SK-N-SH (cell line): Measurements from ENCODE around the gene ITGA5. TPM values are rescaled to one million over a fixed set of nuclear protein-coding genes. Genes with fewer than 3 reads are reported as not detected.
A peak's percentile ranks its signal among the peaks of the same experiment; 100 is the strongest.

ENCODE experiments used
- CTCF ChIA-PET: fragments of 300-600, 350-600 bp; formaldehyde crosslinking; extraction: SDS; loops from one replicate; lab custom pipeline; 2021; lab: Yijun Ruan, JAX
- POLR2A ChIA-PET: fragments of 350-600 bp; sonication (Branson Sonifier 250); formaldehyde crosslinking; extraction: SDS; loops from one replicate; lab custom pipeline; 2020; ENCODE audit warnings: antibody characterized with exemption, inconsistent platforms; lab: Yijun Ruan, JAX
- DNase-seq: peaks from one replicate; pipeline ENCODE4 v3.0.0; 2012
- H2AFZ ChIP-seq: fragments of 200-600 bp; sonication (generic); 2 replicates; pipeline ENCODE4 v1.8.1; 2016; ENCODE audit warnings: antibody characterized with exemption, mild to moderate bottlenecking, low read depth
- H3F3A ChIP-seq: fragments of 200-600 bp; sonication (generic); replicated peaks from 2 replicates; pipeline ENCODE3; 2016; ENCODE audit warnings: antibody characterized with exemption, mild to moderate bottlenecking; ENCODE audit not compliant: insufficient read depth
- H3K27ac ChIP-seq, 2 experiments: fragments of 200-500 bp in 1 of 2; fragments of 200-600 bp in 1 of 2; sonication (Bioruptor generic) in 1 of 2; sonication (generic), shearing (Covaris generic) in 1 of 2; 2 replicates each; pipeline versions ENCODE4 v1.5.1 to v1.6.1; 2014 to 2016; ENCODE audit warnings: low read depth in 2 of 2, inconsistent platforms in 1 of 2, low read length in 1 of 2, mild to moderate bottlenecking in 1 of 2, mixed read lengths in 1 of 2
- H3K27me3 ChIP-seq: fragments of 200-600 bp; sonication (generic), shearing (Covaris generic); 2 replicates; pipeline ENCODE4 v1.6.1; 2016; ENCODE audit warnings: mixed run types; ENCODE audit not compliant: insufficient read depth
- H3K36me3 ChIP-seq, 2 experiments: fragments of 200-500 bp in 1 of 2; fragments of 200-600 bp in 1 of 2; sonication (Bioruptor generic) in 1 of 2; sonication (generic) in 1 of 2; replicated peaks in 1 of 2; 2 replicates each; pipeline versions ENCODE3 to v1.5.1; 2014 to 2016; ENCODE audit warnings: low read length in 1 of 2, mild to moderate bottlenecking in 1 of 2; ENCODE audit not compliant: insufficient read depth in 2 of 2, control insufficient read depth in 1 of 2
- H3K4me1 ChIP-seq, 2 experiments: fragments of 200-500 bp in 1 of 2; fragments of 200-600 bp in 1 of 2; sonication (Bioruptor generic) in 1 of 2; sonication (generic), shearing (Covaris generic) in 1 of 2; 2 replicates each; pipeline versions ENCODE4 v1.5.1 to v1.6.1; 2014 to 2016; ENCODE audit warnings: low read depth in 1 of 2, low read length in 1 of 2, mixed run types in 1 of 2; ENCODE audit not compliant: insufficient read depth in 2 of 2, control insufficient read depth in 1 of 2
- H3K4me2 ChIP-seq: fragments of 200-600 bp; sonication (generic), shearing (Covaris generic); 2 replicates; pipeline ENCODE4 v1.6.1; 2017; ENCODE audit warnings: mixed run types
- H3K4me3 ChIP-seq, 2 experiments: fragments of 200-500 bp in 1 of 2; fragments of 200-600 bp in 1 of 2; sonication (Bioruptor generic) in 1 of 2; sonication (generic), shearing (Covaris generic) in 1 of 2; 2 replicates each; pipeline versions ENCODE4 v1.5.1 to v1.8.1; 2014 to 2016; ENCODE audit warnings: low read depth in 2 of 2, inconsistent platforms in 1 of 2, low read length in 1 of 2, mild to moderate bottlenecking in 1 of 2, mixed read lengths in 1 of 2, moderate library complexity in 1 of 2
- H3K79me2 ChIP-seq: fragments of 200-600 bp; sonication (generic); 2 replicates; pipeline ENCODE4 v1.8.1; 2017; ENCODE audit warnings: mild to moderate bottlenecking; ENCODE audit not compliant: insufficient read depth
- H3K9ac ChIP-seq: fragments of 200-600 bp; sonication (generic); 2 replicates; pipeline ENCODE4 v1.6.1; 2017; ENCODE audit warnings: mixed run types
- H3K9me2 ChIP-seq: fragments of 200-600 bp; sonication (generic); 2 replicates; pipeline ENCODE4 v1.6.1; 2017; ENCODE audit warnings: mixed run types
- H3K9me3 ChIP-seq: fragments of 200-600 bp; sonication (generic); 2 replicates; pipeline ENCODE4 v1.6.1; 2017; ENCODE audit warnings: mixed run types, mild to moderate bottlenecking, moderate library complexity
- H4K20me1 ChIP-seq: fragments of 200-600 bp; sonication (generic); 2 replicates; pipeline ENCODE4 v1.6.1; 2017; ENCODE audit warnings: mild to moderate bottlenecking, mixed run types; ENCODE audit not compliant: insufficient read depth
- CHD2 ChIP-seq: fragments of 150-350 bp; IDR thresholded peaks from 2 replicates; pipeline ENCODE4 v1.6.1; 2018; ENCODE audit warnings: low read length; ENCODE audit not compliant: partially characterized antibody
- FOXJ3 ChIP-seq: sonication (generic); formaldehyde crosslinking; IDR thresholded peaks from 2 replicates; pipeline ENCODE4 v1.5.1; 2020; ENCODE audit warnings: mild to moderate bottlenecking, missing genetic modification reagents
- FOXM1 ChIP-seq: IDR thresholded peaks from 2 replicates; pipeline ENCODE4 v1.4.0; 2012; ENCODE audit warnings: low read depth, mild to moderate bottlenecking
- GABPA ChIP-seq: IDR thresholded peaks from 2 replicates; pipeline ENCODE4 v1.4.0; 2012; ENCODE audit warnings: low read depth, mild to moderate bottlenecking
- NFIC ChIP-seq: IDR thresholded peaks from 2 replicates; pipeline ENCODE4 v1.4.0; 2012; ENCODE audit warnings: borderline replicate concordance
- RCOR1 ChIP-seq: fragments of 150-350 bp; IDR thresholded peaks from 2 replicates; pipeline ENCODE4 v1.6.1; 2017; ENCODE audit warnings: antibody characterized with exemption, low read length
- RXRA ChIP-seq: IDR thresholded peaks from 2 replicates; pipeline ENCODE4 v1.4.0; 2012; ENCODE audit warnings: low read depth, mild to moderate bottlenecking, borderline replicate concordance
- SMC3 ChIP-seq: IDR thresholded peaks from 2 replicates; pipeline ENCODE4 v1.6.1; 2012; ENCODE audit warnings: low read depth, low read length, improper control_type of control experiment
- TEAD4 ChIP-seq: IDR thresholded peaks from 2 replicates; pipeline ENCODE4 v1.4.0; 2012; ENCODE audit warnings: mild to moderate bottlenecking, borderline replicate concordance; ENCODE audit not compliant: insufficient read depth
- YY1 ChIP-seq: IDR thresholded peaks from 2 replicates; pipeline ENCODE4 v1.4.0; 2012; ENCODE audit warnings: low read depth, mild to moderate bottlenecking
- WGBS: methylation state at CpG from one replicate; pipeline ENCODE4 v1.1.6; 2017; ENCODE audit warnings: low lambda C conversion rate; 5-methylcytosine and 5-hydroxymethylcytosine counted together
- polyA plus RNA-seq, 3 experiments: library from polyadenylated mRNA; depleted of rRNA; stranded (reverse); fragments of >200 nt; gene quantifications; 2 replicates each; pipeline ENCODE4 v1.2.3, GENCODE V29; 2012
- TF ChIP-seq, protein P1 (sequence below): IDR thresholded peaks from 2 replicates; pipeline ENCODE4; 2012
- TF ChIP-seq, protein P2 (sequence below): fragments of 200-600 bp; sonication (generic); IDR thresholded peaks from 2 replicates; pipeline ENCODE4 v1.6.1; 2017; ENCODE audit warnings: antibody characterized with exemption, mild to moderate bottlenecking, moderate library complexity
- TF ChIP-seq, protein P3 (sequence below): IDR thresholded peaks from 2 replicates; pipeline ENCODE4 v1.4.0; 2012; ENCODE audit warnings: low read depth, borderline replicate concordance
- TF ChIP-seq, protein P4 (sequence below): fragments of 150-350 bp; IDR thresholded peaks from 2 replicates; pipeline ENCODE4 v1.6.1; 2016; ENCODE audit warnings: mild to moderate bottlenecking, low read depth, low read length
- TF ChIP-seq, protein P5 (sequence below): IDR thresholded peaks from 2 replicates; pipeline ENCODE4 v1.6.1; 2012; ENCODE audit warnings: mild to moderate bottlenecking, low read depth, low read length, moderate library complexity

The ITGA5 gene
- polyA plus RNA-seq, 1 of the 3 experiments (the other 2 are of a cell fraction): 52.5 TPM

DNA sequence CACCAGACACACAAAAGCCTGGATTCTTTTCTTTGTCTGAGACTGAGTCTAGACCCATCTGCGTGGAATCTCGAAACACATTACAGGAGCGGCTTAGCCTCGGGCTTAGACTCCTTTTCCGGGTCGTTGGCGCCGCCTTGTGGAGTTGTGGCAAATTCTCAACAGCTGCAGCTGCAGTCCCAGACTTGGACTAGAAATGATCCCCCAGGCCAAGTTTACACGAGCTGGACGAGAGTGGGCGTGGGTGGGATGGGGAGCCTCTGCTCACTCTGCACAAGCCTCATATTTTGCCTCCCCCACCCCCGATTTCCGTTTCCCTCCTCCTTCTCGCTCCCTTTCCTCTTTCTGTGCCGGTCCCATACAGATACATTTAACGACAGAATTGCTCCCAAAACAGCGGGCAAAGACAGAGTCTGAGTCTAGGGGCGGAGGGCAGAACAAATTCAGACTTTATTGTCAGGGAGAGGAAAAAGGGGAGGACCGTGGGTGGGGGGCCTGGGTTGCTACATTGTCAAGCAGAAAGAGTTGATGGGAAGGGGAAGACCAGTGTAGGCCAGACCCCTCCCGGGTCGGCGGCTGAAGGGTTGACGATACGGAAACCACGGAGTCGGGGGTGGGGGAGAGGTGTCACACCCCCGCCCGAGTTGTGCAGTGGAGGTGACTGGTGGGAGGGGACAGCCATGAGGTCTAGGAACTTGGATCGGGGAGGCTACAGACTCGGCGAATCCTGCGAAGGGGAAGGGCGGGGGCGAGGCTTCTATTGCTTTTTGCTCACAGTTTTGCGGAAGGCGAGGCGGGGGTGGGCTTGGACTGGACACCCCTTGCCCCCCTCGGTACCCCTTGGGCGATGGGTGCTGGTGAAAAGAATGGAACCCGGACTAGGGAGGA, 50.1 kb downstream of the ITGA5 start (continued):
- TF ChIP-seq, protein P1, sequence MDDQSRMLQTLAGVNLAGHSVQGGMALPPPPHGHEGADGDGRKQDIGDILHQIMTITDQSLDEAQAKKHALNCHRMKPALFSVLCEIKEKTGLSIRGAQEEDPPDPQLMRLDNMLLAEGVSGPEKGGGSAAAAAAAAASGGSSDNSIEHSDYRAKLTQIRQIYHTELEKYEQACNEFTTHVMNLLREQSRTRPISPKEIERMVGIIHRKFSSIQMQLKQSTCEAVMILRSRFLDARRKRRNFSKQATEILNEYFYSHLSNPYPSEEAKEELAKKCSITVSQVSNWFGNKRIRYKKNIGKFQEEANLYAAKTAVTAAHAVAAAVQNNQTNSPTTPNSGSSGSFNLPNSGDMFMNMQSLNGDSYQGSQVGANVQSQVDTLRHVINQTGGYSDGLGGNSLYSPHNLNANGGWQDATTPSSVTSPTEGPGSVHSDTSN: no peak

DNA sequence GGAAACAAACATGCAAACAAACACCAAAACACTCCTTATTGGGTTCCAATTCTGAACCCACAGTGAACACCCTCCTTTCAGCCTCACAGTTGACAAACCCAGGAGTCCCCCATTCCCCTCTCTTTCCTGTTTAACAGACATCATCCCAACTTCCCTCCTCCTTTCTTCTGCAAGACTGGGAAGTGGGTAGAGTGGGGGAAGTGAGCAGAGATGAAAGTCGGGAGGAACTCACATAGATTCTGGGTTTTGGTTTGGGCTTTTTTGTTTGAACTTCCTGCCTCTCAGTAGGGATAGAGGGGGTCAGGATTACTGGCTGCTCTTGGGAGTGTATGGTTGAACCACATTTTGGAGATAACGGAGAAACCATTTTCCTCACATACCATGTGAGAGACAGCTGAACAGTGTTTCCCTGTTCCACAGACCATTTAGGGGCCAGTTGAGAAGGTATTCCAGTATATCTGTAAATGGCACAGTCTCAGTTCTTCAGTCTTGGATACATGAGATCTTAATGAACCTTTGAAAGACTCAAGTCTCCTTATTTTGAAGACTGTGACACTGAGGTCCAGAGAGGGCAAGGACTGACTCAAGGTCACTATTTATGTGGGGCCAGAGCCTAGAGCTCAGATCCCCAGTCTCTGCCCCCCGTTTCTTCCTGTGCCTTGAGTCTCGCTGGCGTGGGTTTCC, 50.9 kb downstream of the ITGA5 start:
- Histone ChIP-seq H3K4me2 (0 out of 2 replicates have a peak overlapping the region, but pooled peaks have one; percentile 35), H3K4me3 (no peak overlapping the region), H3K9me3 (no peaks in the 10 kb centered on the region), H3K36me3 (no peaks in the 10 kb centered on the region), H3K27ac (no peak overlapping the region), H3K27me3 (no peaks in the 10 kb centered on the region), H3K79me2 (no peaks in the 10 kb centered on the region), H3F3A (peaks cover 5% of the 10 kb centered on the region), H3K4me1 (peaks cover 11 to 26% of the 10 kb centered on the region in 2 experiments; a peak in 2 of 4 replicates), H3K9me2 (no peaks in the 10 kb centered on the region), H4K20me1 (no peaks in the 10 kb centered on the region), H3K9ac (no peak overlapping the region), H2AFZ (peak overlapping the region; percentile 76; the same call in 1 of the 2 replicates)
- no peak for DNase-seq
- POLR2A ChIA-PET: interaction anchor here (1.1 to 1.5 kb wide), 2 partner anchors 11 to 15 kb away, joined by 3 read pairs; no protein-coding TSS in a partner anchor
- WGBS: 35% methylated on average over 5 of the region's 5 CpGs
- TF ChIP-seq, protein P2, sequence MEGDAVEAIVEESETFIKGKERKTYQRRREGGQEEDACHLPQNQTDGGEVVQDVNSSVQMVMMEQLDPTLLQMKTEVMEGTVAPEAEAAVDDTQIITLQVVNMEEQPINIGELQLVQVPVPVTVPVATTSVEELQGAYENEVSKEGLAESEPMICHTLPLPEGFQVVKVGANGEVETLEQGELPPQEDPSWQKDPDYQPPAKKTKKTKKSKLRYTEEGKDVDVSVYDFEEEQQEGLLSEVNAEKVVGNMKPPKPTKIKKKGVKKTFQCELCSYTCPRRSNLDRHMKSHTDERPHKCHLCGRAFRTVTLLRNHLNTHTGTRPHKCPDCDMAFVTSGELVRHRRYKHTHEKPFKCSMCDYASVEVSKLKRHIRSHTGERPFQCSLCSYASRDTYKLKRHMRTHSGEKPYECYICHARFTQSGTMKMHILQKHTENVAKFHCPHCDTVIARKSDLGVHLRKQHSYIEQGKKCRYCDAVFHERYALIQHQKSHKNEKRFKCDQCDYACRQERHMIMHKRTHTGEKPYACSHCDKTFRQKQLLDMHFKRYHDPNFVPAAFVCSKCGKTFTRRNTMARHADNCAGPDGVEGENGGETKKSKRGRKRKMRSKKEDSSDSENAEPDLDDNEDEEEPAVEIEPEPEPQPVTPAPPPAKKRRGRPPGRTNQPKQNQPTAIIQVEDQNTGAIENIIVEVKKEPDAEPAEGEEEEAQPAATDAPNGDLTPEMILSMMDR: no peak
- TF ChIP-seq SMC3 (no peak), CHD2 (no peak), YY1 (no peak), RCOR1 (no peak), FOXM1 (no peak), RXRA (no peak), GABPA (no peak), NFIC (no peak), FOXJ3 (CRISPR knock-in tag) (no peak), TEAD4 (no peak)
- TF ChIP-seq, protein P3, sequence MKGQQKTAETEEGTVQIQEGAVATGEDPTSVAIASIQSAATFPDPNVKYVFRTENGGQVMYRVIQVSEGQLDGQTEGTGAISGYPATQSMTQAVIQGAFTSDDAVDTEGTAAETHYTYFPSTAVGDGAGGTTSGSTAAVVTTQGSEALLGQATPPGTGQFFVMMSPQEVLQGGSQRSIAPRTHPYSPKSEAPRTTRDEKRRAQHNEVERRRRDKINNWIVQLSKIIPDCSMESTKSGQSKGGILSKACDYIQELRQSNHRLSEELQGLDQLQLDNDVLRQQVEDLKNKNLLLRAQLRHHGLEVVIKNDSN: no peak
- TF ChIP-seq, protein P4, sequence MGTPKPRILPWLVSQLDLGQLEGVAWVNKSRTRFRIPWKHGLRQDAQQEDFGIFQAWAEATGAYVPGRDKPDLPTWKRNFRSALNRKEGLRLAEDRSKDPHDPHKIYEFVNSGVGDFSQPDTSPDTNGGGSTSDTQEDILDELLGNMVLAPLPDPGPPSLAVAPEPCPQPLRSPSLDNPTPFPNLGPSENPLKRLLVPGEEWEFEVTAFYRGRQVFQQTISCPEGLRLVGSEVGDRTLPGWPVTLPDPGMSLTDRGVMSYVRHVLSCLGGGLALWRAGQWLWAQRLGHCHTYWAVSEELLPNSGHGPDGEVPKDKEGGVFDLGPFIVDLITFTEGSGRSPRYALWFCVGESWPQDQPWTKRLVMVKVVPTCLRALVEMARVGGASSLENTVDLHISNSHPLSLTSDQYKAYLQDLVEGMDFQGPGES: no peak
- TF ChIP-seq, protein P5, sequence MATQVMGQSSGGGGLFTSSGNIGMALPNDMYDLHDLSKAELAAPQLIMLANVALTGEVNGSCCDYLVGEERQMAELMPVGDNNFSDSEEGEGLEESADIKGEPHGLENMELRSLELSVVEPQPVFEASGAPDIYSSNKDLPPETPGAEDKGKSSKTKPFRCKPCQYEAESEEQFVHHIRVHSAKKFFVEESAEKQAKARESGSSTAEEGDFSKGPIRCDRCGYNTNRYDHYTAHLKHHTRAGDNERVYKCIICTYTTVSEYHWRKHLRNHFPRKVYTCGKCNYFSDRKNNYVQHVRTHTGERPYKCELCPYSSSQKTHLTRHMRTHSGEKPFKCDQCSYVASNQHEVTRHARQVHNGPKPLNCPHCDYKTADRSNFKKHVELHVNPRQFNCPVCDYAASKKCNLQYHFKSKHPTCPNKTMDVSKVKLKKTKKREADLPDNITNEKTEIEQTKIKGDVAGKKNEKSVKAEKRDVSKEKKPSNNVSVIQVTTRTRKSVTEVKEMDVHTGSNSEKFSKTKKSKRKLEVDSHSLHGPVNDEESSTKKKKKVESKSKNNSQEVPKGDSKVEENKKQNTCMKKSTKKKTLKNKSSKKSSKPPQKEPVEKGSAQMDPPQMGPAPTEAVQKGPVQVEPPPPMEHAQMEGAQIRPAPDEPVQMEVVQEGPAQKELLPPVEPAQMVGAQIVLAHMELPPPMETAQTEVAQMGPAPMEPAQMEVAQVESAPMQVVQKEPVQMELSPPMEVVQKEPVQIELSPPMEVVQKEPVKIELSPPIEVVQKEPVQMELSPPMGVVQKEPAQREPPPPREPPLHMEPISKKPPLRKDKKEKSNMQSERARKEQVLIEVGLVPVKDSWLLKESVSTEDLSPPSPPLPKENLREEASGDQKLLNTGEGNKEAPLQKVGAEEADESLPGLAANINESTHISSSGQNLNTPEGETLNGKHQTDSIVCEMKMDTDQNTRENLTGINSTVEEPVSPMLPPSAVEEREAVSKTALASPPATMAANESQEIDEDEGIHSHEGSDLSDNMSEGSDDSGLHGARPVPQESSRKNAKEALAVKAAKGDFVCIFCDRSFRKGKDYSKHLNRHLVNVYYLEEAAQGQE: no peak
- CTCF ChIA-PET: interaction anchor here (0.7 to 4.1 kb wide), 38 partner anchors 9 to 429 kb away, joined by 3 to 81 read pairs (median 4); partner anchors contain the start of genes COPZ1, HOXC10, HOXC13 and HOXC8
